IMR-90 (cell line): ENCODE data around the gene MAGEA2. TPM values are rescaled to one million over a fixed set of nuclear protein-coding genes. Genes with fewer than 3 reads are reported as not detected.

Experiments
- ATAC-seq: fragments of 200-7000 bp; cut with Tn5 transposase; 2 replicates; pipeline ENCODE4 v1.9.1; 2020; ENCODE audit warnings: low read depth, mild to moderate bottlenecking, moderate library complexity
- BruUV-seq: library from RNA; stranded (reverse); fragments of 400-500 nt; replicated peaks from 2 replicates; lab custom pipeline; 2021; lab: Mats Ljungman, UMichigan
- CTCF ChIA-PET: fragments of 300-600 bp; formaldehyde crosslinking; extraction: SDS; loops from one replicate; lab custom pipeline; 2021; ENCODE audit warnings: antibody characterized with exemption; lab: Yijun Ruan, JAX
- POLR2A ChIA-PET: fragments of 300-600 bp; sonication (Branson Sonifier 250); formaldehyde crosslinking; loops from one replicate; lab custom pipeline; 2022; ENCODE audit warnings: antibody characterized with exemption; ENCODE audit not compliant: unreplicated experiment; lab: Charles Lee
- DNase-seq: peaks from one replicate; pipeline ENCODE4 v3.0.0; 2013
- H2AFZ ChIP-seq: replicated peaks from 2 replicates; pipeline ENCODE3; 2013; ENCODE audit warnings: low read length, mild to moderate bottlenecking; ENCODE audit not compliant: poor library complexity
- H2AK5ac ChIP-seq: 2 replicates; pipeline ENCODE4 v1.6.1; 2013; ENCODE audit warnings: low read depth, low read length, inconsistent platforms
- H2AK9ac ChIP-seq: replicated peaks from 2 replicates; pipeline ENCODE3; 2013; ENCODE audit warnings: mild to moderate bottlenecking, low read depth, low read length, moderate library complexity; ENCODE audit not compliant: poor library complexity
- H2BK120ac ChIP-seq: 2 replicates; pipeline ENCODE4 v1.6.1; 2013; ENCODE audit warnings: low read depth, low read length, inconsistent platforms
- H2BK15ac ChIP-seq: 3 replicates; pipeline ENCODE4 v1.6.1; 2013; ENCODE audit warnings: low read depth, low read length, inconsistent platforms
- H2BK20ac ChIP-seq: 2 replicates; pipeline ENCODE4 v1.6.1; 2013; ENCODE audit warnings: low read depth, mild to moderate bottlenecking, inconsistent platforms, low read length, moderate library complexity
- H2BK5ac ChIP-seq: 2 replicates; pipeline ENCODE4 v1.6.1; 2013; ENCODE audit warnings: mild to moderate bottlenecking, low read depth, low read length, inconsistent platforms; ENCODE audit not compliant: poor library complexity, severe bottlenecking
- H3K14ac ChIP-seq: replicated peaks from 2 replicates; pipeline ENCODE4 v1.6.1; 2013; ENCODE audit warnings: low read depth, low read length, inconsistent platforms
- H3K18ac ChIP-seq: 2 replicates; pipeline ENCODE4 v1.6.1; 2013; ENCODE audit warnings: low read depth, low read length, control low read depth
- H3K23ac ChIP-seq: 2 replicates; pipeline ENCODE4 v1.6.1; 2013; ENCODE audit warnings: low read depth, low read length, inconsistent platforms
- H3K27ac ChIP-seq: 2 replicates; pipeline ENCODE4 v1.5.1; 2013; ENCODE audit warnings: mild to moderate bottlenecking, control low read depth, low read length; ENCODE audit not compliant: insufficient read depth
- H3K27me3 ChIP-seq: 2 replicates; pipeline ENCODE4 v1.6.1; 2013; ENCODE audit warnings: low read length; ENCODE audit not compliant: control insufficient read depth, insufficient read depth
- H3K36me3 ChIP-seq: 2 replicates; pipeline ENCODE4 v1.6.1; 2013; ENCODE audit warnings: low read length, mixed read lengths; ENCODE audit not compliant: control insufficient read depth, insufficient read depth
- H3K4ac ChIP-seq: 2 replicates; pipeline ENCODE4 v1.6.1; 2013; ENCODE audit warnings: low read depth, low read length, inconsistent platforms
- H3K4me1 ChIP-seq: 2 replicates; pipeline ENCODE4 v1.6.1; 2013; ENCODE audit warnings: low read length, mixed read lengths; ENCODE audit not compliant: control insufficient read depth, insufficient read depth
- H3K4me2 ChIP-seq: 2 replicates; pipeline ENCODE4 v1.6.1; 2013; ENCODE audit warnings: low read depth, mild to moderate bottlenecking, control low read depth, low read length, moderate library complexity
- H3K4me3 ChIP-seq: 2 replicates; pipeline ENCODE4 v1.5.1; 2013; ENCODE audit warnings: low read depth, mild to moderate bottlenecking, control low read depth, low read length, moderate library complexity; ENCODE audit not compliant: insufficient read depth
- H3K56ac ChIP-seq: 2 replicates; pipeline ENCODE4 v1.6.1; 2013; ENCODE audit warnings: low read length, inconsistent platforms; ENCODE audit not compliant: insufficient read depth; ENCODE audit errors: extremely low read depth
- H3K79me1 ChIP-seq, 2 experiments: 2 replicates each; pipeline ENCODE4 v1.6.1; 2013; ENCODE audit warnings: low read length in 2 of 2, inconsistent platforms in 1 of 2, low read depth in 1 of 2
- H3K9ac ChIP-seq: 2 replicates; pipeline ENCODE4 v1.6.1; 2013; ENCODE audit warnings: low read depth, low read length, control low read depth
- H3K9me1 ChIP-seq: 2 replicates; pipeline ENCODE4 v1.6.1; 2013; ENCODE audit warnings: low read length, inconsistent platforms; ENCODE audit not compliant: insufficient read depth
- H3K9me3 ChIP-seq: 2 replicates; pipeline ENCODE4 v1.6.1; 2013; ENCODE audit warnings: low read length; ENCODE audit not compliant: control insufficient read depth, insufficient read depth
- H4K20me1 ChIP-seq: 2 replicates; pipeline ENCODE4 v1.6.1; 2013; ENCODE audit warnings: low read length, inconsistent platforms; ENCODE audit not compliant: insufficient read depth
- H4K5ac ChIP-seq: 2 replicates; pipeline ENCODE4 v1.6.1; 2013; ENCODE audit warnings: mild to moderate bottlenecking, low read depth, low read length, control low read depth
- H4K8ac ChIP-seq, 2 experiments: 2 replicates each; pipeline ENCODE4 v1.6.1; 2013; ENCODE audit warnings: low read depth in 2 of 2, low read length in 2 of 2, control low read depth in 1 of 2, inconsistent platforms in 1 of 2
- H4K91ac ChIP-seq: 2 replicates; pipeline ENCODE4 v1.6.1; 2013; ENCODE audit warnings: low read depth, low read length, inconsistent platforms; ENCODE audit not compliant: insufficient read depth
- BHLHE40 ChIP-seq: fragments of 150-350 bp; IDR thresholded peaks from 2 replicates; pipeline ENCODE4 v1.6.1; 2016; ENCODE audit warnings: mild to moderate bottlenecking, low read depth, low read length
- CEBPB ChIP-seq: IDR thresholded peaks from 2 replicates; pipeline ENCODE4 v1.6.1; 2012; ENCODE audit warnings: low read depth, low read length, improper control_type of control experiment
- CHD1 ChIP-seq: IDR thresholded peaks from 2 replicates; pipeline ENCODE4 v1.6.1; 2012; ENCODE audit warnings: low read depth, low read length, improper control_type of control experiment
- FOS ChIP-seq: fragments of 150-350 bp; IDR thresholded peaks from 2 replicates; pipeline ENCODE4 v1.6.1; 2016; ENCODE audit warnings: low read depth, low read length
- MAFK ChIP-seq: IDR thresholded peaks from 2 replicates; pipeline ENCODE4 v1.6.1; 2012; ENCODE audit warnings: low read depth, low read length, improper control_type of control experiment
- MAZ ChIP-seq: IDR thresholded peaks from 2 replicates; pipeline ENCODE4 v1.6.1; 2012; ENCODE audit warnings: low read depth, mild to moderate bottlenecking, low read length, improper control_type of control experiment, moderate library complexity, borderline replicate concordance
- MXI1 ChIP-seq: IDR thresholded peaks from 2 replicates; pipeline ENCODE4 v1.6.1; 2012; ENCODE audit warnings: low read depth, mild to moderate bottlenecking, low read length, moderate library complexity, borderline replicate concordance
- NFE2L2 ChIP-seq: fragments of 150-350 bp; IDR thresholded peaks from 2 replicates; pipeline ENCODE4 v1.6.1; 2016; ENCODE audit warnings: low read depth, mild to moderate bottlenecking, low read length
- POLR2A ChIP-seq: IDR thresholded peaks from 2 replicates; pipeline ENCODE4 v1.6.1; 2012; ENCODE audit warnings: mild to moderate bottlenecking, low read depth, low read length
- RAD21 ChIP-seq: IDR thresholded peaks from 2 replicates; pipeline ENCODE4 v1.6.1; 2012; ENCODE audit warnings: low read length, improper control_type of control experiment
- RCOR1 ChIP-seq: IDR thresholded peaks from 2 replicates; pipeline ENCODE4 v1.6.1; 2012; ENCODE audit warnings: mild to moderate bottlenecking, low read length, improper control_type of control experiment; ENCODE audit not compliant: insufficient replicate concordance
- RFX5 ChIP-seq: IDR thresholded peaks from 2 replicates; pipeline ENCODE4 v1.8.0; 2012; ENCODE audit warnings: low read depth, mild to moderate bottlenecking, low read length, moderate library complexity
- SMC3 ChIP-seq: fragments of 150-350 bp; IDR thresholded peaks from 2 replicates; pipeline ENCODE4 v1.6.1; 2016; ENCODE audit warnings: low read depth, mild to moderate bottlenecking, antibody characterized with exemption, low read length, moderate library complexity
- WGBS, 2 experiments: methylation state at CpG; one replicate each; pipeline versions ENCODE4 v1.1.5 to v1.1.7; 2013; ENCODE audit warnings: missing lambda C conversion rate in 2 of 2; ENCODE audit not compliant: insufficient read length in 1 of 2; ENCODE audit errors: extremely low coverage in 2 of 2; 5-methylcytosine and 5-hydroxymethylcytosine counted together
- dilution Hi-C: fragments of 300-500 bp; cut with HindIII; formaldehyde crosslinking; loops from one replicate; pipeline ENCODE4 v1.14.3; 2018; ENCODE audit warnings: low sequenced_read_pairs; ENCODE audit not compliant: unreplicated experiment
- in situ Hi-C: fragments of 300-500 bp; cut with MboI; formaldehyde crosslinking; loops from 3 replicates; pipeline ENCODE4 v1.14.3; 2019; ENCODE audit warnings: low sequenced_read_pairs, inconsistent platforms, mixed read lengths
- intact Hi-C: fragments of 100-400 bp; cut with micrococcal nuclease; formaldehyde crosslinking; loops from 2 replicates; pipeline ENCODE4 v1.10.0; 2022
- polyA plus RNA-seq, 3 experiments: library from polyadenylated mRNA; depleted of rRNA; stranded (reverse); fragments of >200 nt; gene quantifications; 2 replicates each; pipeline ENCODE4 v1.2.3, GENCODE V29; 2012; ENCODE audit warnings: low replicate concordance in 1 of 3
- total RNA-seq: library from RNA; depleted of rRNA; stranded (reverse); fragments of >200 nt; gene quantifications from 2 replicates; pipeline ENCODE4 v1.2.3, GENCODE V29; 2012
- TF ChIP-seq, protein P1 (sequence below): fragments of 150-350 bp; IDR thresholded peaks from 2 replicates; pipeline ENCODE4 v1.6.1; 2017; ENCODE audit warnings: mild to moderate bottlenecking, antibody characterized with exemption, low read length, low read depth
- TF ChIP-seq, protein P2 (sequence below): conservative IDR thresholded peaks from 2 replicates; pipeline ENCODE4 v1.5.1; 2012; ENCODE audit warnings: mild to moderate bottlenecking, low read depth, low read length, improper control_type of control experiment
- TF ChIP-seq, protein P3 (sequence below): fragments of 150-350 bp; IDR thresholded peaks from 2 replicates; pipeline ENCODE4 v1.6.1; 2016; ENCODE audit warnings: low read depth, mild to moderate bottlenecking, low read length, moderate library complexity, borderline replicate concordance

MAGEA2 gene
- total and polyA plus RNA-seq, 2 of the 4 experiments (the other 2 are of a cell fraction): not detected

DNA sequence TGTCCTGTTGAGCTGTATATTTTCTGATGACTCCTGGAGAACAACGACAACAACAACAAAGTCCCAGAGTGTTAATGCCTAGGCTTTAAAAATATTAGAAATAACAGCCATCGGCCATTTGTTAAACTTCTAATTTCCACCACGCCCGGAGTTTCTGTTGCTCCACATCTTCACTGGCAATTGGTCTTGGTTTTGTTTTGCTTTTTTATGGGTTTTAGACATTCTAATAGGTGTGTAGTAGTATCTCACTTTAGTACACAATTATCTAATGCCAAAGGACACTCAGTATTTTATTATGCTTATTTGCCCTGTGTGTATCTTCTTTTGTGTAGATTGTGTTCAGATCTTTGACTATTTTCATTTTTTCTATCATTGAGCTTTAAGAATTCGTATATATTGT, 15.1 kb downstream of the MAGEA2 start:
- Histone ChIP-seq H3K4me2 (no peak overlapping the region), H2AFZ (no peak overlapping the region), H3K27me3 (no peaks in the 10 kb centered on the region), H3K56ac (no peak overlapping the region), H3K4me1 (no peaks in the 10 kb centered on the region), H3K9me3 (peaks cover 2% of the 10 kb centered on the region; the same call in 1 of the 2 replicates), H4K8ac (no peak overlapping the region), H3K18ac (no peak overlapping the region), H3K23ac (no peak overlapping the region), H4K20me1 (no peaks in the 10 kb centered on the region), H2AK9ac (no peak overlapping the region), H2BK120ac (no peak overlapping the region), H3K4ac (no peak overlapping the region), H3K9ac (no peak overlapping the region), H4K5ac (no peak overlapping the region), H3K27ac (no peak overlapping the region), H3K4me3 (no peak overlapping the region), H3K14ac (no peak overlapping the region), H2BK15ac (no peak overlapping the region), H3K36me3 (no peaks in the 10 kb centered on the region), H3K9me1 (no peaks in the 10 kb centered on the region), H2AK5ac (no peak overlapping the region), H3K79me1 (no peaks in the 10 kb centered on the region), H2BK5ac (no peak overlapping the region), H2BK20ac (no peak overlapping the region), H4K91ac (no peak overlapping the region)
- ChIA-PET POLR2A (no interaction called here), CTCF (no interaction called here)
- ATAC-seq (no peak), DNase-seq (no peak)
- dilution Hi-C loops: no loop called here
- in situ Hi-C loops: no loop called here
- no CpG with 5 or more reads among the region's 5 CpGs for whole genome bisulfite sequencing, 2 experiments
- intact Hi-C loops: no loop called here
- no TSS peak for BruUV-seq
- TF ChIP-seq BHLHE40 (no peak), RFX5 (no peak), FOS (no peak), SMC3 (no peak), MAFK (no peak), MXI1 (no peak), CEBPB (no peak), NFE2L2 (no peak), RAD21 (no peak), MAZ (no peak), RCOR1 (no peak), POLR2A (no peak), CHD1 (no peak)
- TF ChIP-seq, protein P1, sequence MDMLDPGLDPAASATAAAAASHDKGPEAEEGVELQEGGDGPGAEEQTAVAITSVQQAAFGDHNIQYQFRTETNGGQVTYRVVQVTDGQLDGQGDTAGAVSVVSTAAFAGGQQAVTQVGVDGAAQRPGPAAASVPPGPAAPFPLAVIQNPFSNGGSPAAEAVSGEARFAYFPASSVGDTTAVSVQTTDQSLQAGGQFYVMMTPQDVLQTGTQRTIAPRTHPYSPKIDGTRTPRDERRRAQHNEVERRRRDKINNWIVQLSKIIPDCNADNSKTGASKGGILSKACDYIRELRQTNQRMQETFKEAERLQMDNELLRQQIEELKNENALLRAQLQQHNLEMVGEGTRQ: no peak
- TF ChIP-seq, protein P2, sequence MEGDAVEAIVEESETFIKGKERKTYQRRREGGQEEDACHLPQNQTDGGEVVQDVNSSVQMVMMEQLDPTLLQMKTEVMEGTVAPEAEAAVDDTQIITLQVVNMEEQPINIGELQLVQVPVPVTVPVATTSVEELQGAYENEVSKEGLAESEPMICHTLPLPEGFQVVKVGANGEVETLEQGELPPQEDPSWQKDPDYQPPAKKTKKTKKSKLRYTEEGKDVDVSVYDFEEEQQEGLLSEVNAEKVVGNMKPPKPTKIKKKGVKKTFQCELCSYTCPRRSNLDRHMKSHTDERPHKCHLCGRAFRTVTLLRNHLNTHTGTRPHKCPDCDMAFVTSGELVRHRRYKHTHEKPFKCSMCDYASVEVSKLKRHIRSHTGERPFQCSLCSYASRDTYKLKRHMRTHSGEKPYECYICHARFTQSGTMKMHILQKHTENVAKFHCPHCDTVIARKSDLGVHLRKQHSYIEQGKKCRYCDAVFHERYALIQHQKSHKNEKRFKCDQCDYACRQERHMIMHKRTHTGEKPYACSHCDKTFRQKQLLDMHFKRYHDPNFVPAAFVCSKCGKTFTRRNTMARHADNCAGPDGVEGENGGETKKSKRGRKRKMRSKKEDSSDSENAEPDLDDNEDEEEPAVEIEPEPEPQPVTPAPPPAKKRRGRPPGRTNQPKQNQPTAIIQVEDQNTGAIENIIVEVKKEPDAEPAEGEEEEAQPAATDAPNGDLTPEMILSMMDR: no peak
- TF ChIP-seq, protein P3, sequence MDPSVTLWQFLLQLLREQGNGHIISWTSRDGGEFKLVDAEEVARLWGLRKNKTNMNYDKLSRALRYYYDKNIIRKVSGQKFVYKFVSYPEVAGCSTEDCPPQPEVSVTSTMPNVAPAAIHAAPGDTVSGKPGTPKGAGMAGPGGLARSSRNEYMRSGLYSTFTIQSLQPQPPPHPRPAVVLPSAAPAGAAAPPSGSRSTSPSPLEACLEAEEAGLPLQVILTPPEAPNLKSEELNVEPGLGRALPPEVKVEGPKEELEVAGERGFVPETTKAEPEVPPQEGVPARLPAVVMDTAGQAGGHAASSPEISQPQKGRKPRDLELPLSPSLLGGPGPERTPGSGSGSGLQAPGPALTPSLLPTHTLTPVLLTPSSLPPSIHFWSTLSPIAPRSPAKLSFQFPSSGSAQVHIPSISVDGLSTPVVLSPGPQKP: no peak
